WERI-Rb-1 (cell line): ENCODE measurements around the gene LRBA.

Experiments
- DNase-seq: peaks from one replicate; pipeline ENCODE4 v3.0.0-alpha.2; 2020
- H3K27ac ChIP-seq: fragments of 250-450 bp; sonication (Bioruptor Pico); 2 replicates; pipeline ENCODE4 v1.5.1; 2020; ENCODE audit warnings: mild to moderate bottlenecking, moderate library complexity
- H3K27me3 ChIP-seq: fragments of 250-450 bp; sonication (Bioruptor Pico); 2 replicates; pipeline ENCODE4 v1.5.1; 2021; ENCODE audit warnings: mild to moderate bottlenecking, low read depth, moderate library complexity; ENCODE audit not compliant: insufficient read depth, severe bottlenecking
- H3K36me3 ChIP-seq: fragments of 250-450 bp; sonication (Bioruptor Pico); 2 replicates; pipeline ENCODE4 v1.5.1; 2020; ENCODE audit warnings: mild to moderate bottlenecking, moderate library complexity
- H3K4me3 ChIP-seq: 2 replicates; pipeline ENCODE4 v1.5.1; 2011; ENCODE audit warnings: low read depth, mild to moderate bottlenecking, control low read depth, low read length
- H3K9me3 ChIP-seq: fragments of 250-450 bp; sonication (Bioruptor Pico); 2 replicates; pipeline ENCODE4 v1.5.1; 2021; ENCODE audit warnings: mild to moderate bottlenecking, moderate library complexity; ENCODE audit not compliant: severe bottlenecking
- TF ChIP-seq, protein P1 (sequence below): IDR thresholded peaks from 2 replicates; pipeline ENCODE4 v1.5.1; 2011; ENCODE audit warnings: low read depth, mild to moderate bottlenecking, control low read depth, inconsistent platforms, low read length

LRBA gene

GRCh38 chr4:150987204-150987603 is 27.9 kb downstream of the LRBA start:
- Histone ChIP-seq H3K27ac (no peak overlapping the region), H3K36me3 (no peaks in the 10 kb centered on the region), H3K4me3 (no peak overlapping the region), H3K27me3 (no peaks in the 10 kb centered on the region), H3K9me3 (no peaks in the 10 kb centered on the region)
- TF ChIP-seq, protein P1, sequence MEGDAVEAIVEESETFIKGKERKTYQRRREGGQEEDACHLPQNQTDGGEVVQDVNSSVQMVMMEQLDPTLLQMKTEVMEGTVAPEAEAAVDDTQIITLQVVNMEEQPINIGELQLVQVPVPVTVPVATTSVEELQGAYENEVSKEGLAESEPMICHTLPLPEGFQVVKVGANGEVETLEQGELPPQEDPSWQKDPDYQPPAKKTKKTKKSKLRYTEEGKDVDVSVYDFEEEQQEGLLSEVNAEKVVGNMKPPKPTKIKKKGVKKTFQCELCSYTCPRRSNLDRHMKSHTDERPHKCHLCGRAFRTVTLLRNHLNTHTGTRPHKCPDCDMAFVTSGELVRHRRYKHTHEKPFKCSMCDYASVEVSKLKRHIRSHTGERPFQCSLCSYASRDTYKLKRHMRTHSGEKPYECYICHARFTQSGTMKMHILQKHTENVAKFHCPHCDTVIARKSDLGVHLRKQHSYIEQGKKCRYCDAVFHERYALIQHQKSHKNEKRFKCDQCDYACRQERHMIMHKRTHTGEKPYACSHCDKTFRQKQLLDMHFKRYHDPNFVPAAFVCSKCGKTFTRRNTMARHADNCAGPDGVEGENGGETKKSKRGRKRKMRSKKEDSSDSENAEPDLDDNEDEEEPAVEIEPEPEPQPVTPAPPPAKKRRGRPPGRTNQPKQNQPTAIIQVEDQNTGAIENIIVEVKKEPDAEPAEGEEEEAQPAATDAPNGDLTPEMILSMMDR = no peak
- no peak for DNase-seq

GRCh38 chr4:150986085-150986484 is 29.0 kb downstream of the LRBA start:
- Histone ChIP-seq H3K27me3 (no peaks in the 10 kb centered on the region), H3K9me3 (no peaks in the 10 kb centered on the region), H3K36me3 (no peaks in the 10 kb centered on the region), H3K27ac (no peak overlapping the region), H3K4me3 (no peak overlapping the region)
- no peak for DNase-seq
- TF ChIP-seq, protein P1 = no peak

DNA sequence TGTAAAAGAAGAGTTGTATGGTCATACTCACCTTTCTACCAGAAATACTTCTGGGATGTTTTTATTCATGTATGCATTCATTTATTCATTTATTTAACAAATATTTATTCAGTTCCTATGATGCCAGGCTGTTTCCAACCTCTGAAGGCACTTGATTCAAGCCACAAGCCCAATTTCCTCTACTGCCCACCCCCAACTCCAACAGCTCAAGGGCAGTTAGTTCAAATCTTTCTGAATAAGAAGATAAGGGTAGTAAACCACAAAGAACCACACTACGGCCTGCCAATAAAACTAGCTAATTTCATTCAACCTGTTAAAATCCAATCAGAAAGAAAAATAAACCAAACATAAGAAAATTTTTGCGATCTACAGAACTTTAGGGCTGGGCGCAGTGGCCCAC is 31.2 kb downstream of the LRBA start:
- Histone ChIP-seq H3K27ac (no peak overlapping the region), H3K27me3 (no peaks in the 10 kb centered on the region), H3K9me3 (no peaks in the 10 kb centered on the region), H3K36me3 (no peaks in the 10 kb centered on the region), H3K4me3 (no peak overlapping the region)
- TF ChIP-seq, protein P1 = no peak
- DNase-seq = no peak

- no peak overlapping the region for H3K27ac ChIP-seq
- H3K9me3 ChIP-seq = no peaks in the 10 kb centered on the region
- TF ChIP-seq, protein P1 = no peak
- H3K27me3 ChIP-seq = no peaks in the 10 kb centered on the region
- H3K4me3 ChIP-seq = no peak overlapping the region
- no peaks in the 10 kb centered on the region for H3K36me3 ChIP-seq
- no peak for DNase-seq
These were observed 32.4 kb downstream of the LRBA start for GRCh38 chr4:150982557-150983233.

GRCh38 chr4:150978738-150979575 is 36.1 kb downstream of the LRBA start:
- Histone ChIP-seq H3K27me3 (no peaks in the 10 kb centered on the region), H3K9me3 (no peaks in the 10 kb centered on the region), H3K36me3 (no peaks in the 10 kb centered on the region), H3K4me3 (no peak overlapping the region), H3K27ac (no peak overlapping the region)
- TF ChIP-seq, protein P1 = no peak
- DNase-seq = no peak
